Loucy (cell line): ENCODE results near the gene FAU.

Source experiments
- H2AFZ ChIP-seq: fragments of 200-600 bp; sonication (generic); 2 replicates; pipeline ENCODE4 v1.6.0; 2016; ENCODE audit warnings: antibody characterized with exemption, mild to moderate bottlenecking, low read length, moderate library complexity
- H3F3A ChIP-seq: fragments of 200-600 bp; 2 replicates; pipeline ENCODE4 v1.6.0; 2016; ENCODE audit warnings: antibody characterized with exemption, low read depth, mild to moderate bottlenecking
- H3K27me3 ChIP-seq: fragments of 200-600 bp; sonication (generic); 2 replicates; pipeline ENCODE4 v1.6.1; 2014; ENCODE audit warnings: low read length, mild to moderate bottlenecking; ENCODE audit not compliant: insufficient read depth, poor library complexity, severe bottlenecking
- H3K36me3 ChIP-seq: fragments of 200-600 bp; sonication (generic); 2 replicates; pipeline ENCODE4 v1.6.1; 2016; ENCODE audit warnings: low read length; ENCODE audit not compliant: insufficient read depth
- H3K4me1 ChIP-seq: fragments of 200-600 bp; sonication (generic); 2 replicates; pipeline ENCODE4 v1.5.1; 2014; ENCODE audit warnings: low read length, mild to moderate bottlenecking; ENCODE audit not compliant: insufficient read depth, poor library complexity, severe bottlenecking
- H3K4me2 ChIP-seq: fragments of 200-600 bp; sonication (generic); 2 replicates; pipeline ENCODE4 v1.6.0; 2014; ENCODE audit warnings: antibody characterized with exemption, low read length, low read depth, mild to moderate bottlenecking; ENCODE audit not compliant: poor library complexity, severe bottlenecking
- H3K4me3 ChIP-seq: fragments of 200-600 bp; sonication (generic); 2 replicates; pipeline ENCODE4 v1.5.1; 2014; ENCODE audit warnings: low read length, mild to moderate bottlenecking, mixed read lengths; ENCODE audit not compliant: poor library complexity, severe bottlenecking
- H3K79me2 ChIP-seq: fragments of 200-600 bp; sonication (generic); 2 replicates; pipeline ENCODE4 v1.6.1; 2014; ENCODE audit warnings: low read length; ENCODE audit not compliant: insufficient read depth
- H3K9ac ChIP-seq: fragments of 200-600 bp; sonication (generic); 2 replicates; pipeline ENCODE4 v1.6.0; 2014; ENCODE audit warnings: mild to moderate bottlenecking, low read depth, low read length, moderate library complexity; ENCODE audit not compliant: poor library complexity, severe bottlenecking
- H3K9me2 ChIP-seq: fragments of 200-600 bp; sonication (generic); replicated peaks from 2 replicates; pipeline ENCODE4 v1.6.1; 2016; ENCODE audit warnings: low read depth, low read length, mixed read lengths
- H3K9me3 ChIP-seq: fragments of 200-600 bp; sonication (generic); 2 replicates; pipeline ENCODE4 v1.6.1; 2014; ENCODE audit warnings: mild to moderate bottlenecking, antibody characterized with exemption, low read length, low read depth; ENCODE audit not compliant: insufficient read depth
- H4K20me1 ChIP-seq: fragments of 200-600 bp; sonication (generic); 2 replicates; pipeline ENCODE4 v1.6.0; 2014; ENCODE audit warnings: antibody characterized with exemption, low read length, mild to moderate bottlenecking; ENCODE audit not compliant: insufficient read depth, poor library complexity, severe bottlenecking
- EZH2phosphoT487 ChIP-seq: fragments of 200-600 bp; IDR thresholded peaks from 2 replicates; pipeline ENCODE4 v1.6.1; 2018; ENCODE audit warnings: antibody characterized with exemption, mild to moderate bottlenecking, moderate library complexity, borderline replicate concordance
- TF ChIP-seq, protein P1 (sequence below): fragments of 200-600 bp; sonication (generic); conservative IDR thresholded peaks from 2 replicates; pipeline ENCODE4 v1.5.1; 2014; ENCODE audit warnings: mild to moderate bottlenecking, antibody characterized with exemption, low read length

Gene FAU

DNA sequence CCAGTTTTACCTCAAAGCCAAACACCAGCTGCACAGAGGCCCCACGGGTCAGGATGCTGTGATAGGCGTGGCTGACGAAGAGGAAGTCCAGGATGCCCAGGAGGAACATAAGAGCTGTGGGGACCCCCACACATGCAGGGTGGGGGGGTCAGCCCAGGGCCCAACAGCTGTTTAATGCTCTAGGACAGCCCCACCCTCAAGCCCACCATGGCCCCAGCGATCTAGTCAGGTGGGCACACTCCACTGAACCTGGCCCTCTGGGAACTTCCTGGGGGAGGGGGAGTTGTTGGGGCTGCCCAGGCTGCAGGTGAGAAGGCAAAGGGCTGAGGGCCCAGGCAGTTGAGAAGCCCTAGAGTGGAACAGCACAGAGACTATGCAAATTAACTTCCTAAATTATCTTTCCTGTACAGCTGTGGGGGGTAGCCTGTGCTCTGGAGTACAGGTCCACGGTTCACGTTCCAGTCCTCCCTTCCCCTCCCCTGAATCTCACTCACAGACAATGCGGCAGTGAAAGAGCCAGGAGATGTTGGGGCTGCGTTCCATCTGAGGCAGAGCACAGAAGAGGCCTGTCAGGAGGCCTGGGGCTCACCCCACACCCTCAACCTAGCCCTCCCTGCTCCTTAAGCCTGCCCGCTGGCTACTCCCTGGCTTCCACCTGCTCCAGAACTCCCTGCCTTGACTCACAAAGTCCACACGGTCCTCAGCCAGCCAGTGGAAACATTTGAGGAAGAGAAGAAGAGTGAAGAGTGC lies 10.5 kb upstream of the FAU start:
- peaks cover 24% of the 10 kb centered on the region for H3K4me1 ChIP-seq
- peak overlapping the region; percentile 88 for H3K9ac ChIP-seq
- H3K9me2 ChIP-seq = no peaks in the 10 kb centered on the region
- peaks cover 26% of the 10 kb centered on the region for H3K79me2 ChIP-seq
- peaks cover 39% of the 10 kb centered on the region for H3K36me3 ChIP-seq
- no peaks in the 10 kb centered on the region for H3K27me3 ChIP-seq
- no peak for TF ChIP-seq EZH2phosphoT487
- TF ChIP-seq, protein P1, sequence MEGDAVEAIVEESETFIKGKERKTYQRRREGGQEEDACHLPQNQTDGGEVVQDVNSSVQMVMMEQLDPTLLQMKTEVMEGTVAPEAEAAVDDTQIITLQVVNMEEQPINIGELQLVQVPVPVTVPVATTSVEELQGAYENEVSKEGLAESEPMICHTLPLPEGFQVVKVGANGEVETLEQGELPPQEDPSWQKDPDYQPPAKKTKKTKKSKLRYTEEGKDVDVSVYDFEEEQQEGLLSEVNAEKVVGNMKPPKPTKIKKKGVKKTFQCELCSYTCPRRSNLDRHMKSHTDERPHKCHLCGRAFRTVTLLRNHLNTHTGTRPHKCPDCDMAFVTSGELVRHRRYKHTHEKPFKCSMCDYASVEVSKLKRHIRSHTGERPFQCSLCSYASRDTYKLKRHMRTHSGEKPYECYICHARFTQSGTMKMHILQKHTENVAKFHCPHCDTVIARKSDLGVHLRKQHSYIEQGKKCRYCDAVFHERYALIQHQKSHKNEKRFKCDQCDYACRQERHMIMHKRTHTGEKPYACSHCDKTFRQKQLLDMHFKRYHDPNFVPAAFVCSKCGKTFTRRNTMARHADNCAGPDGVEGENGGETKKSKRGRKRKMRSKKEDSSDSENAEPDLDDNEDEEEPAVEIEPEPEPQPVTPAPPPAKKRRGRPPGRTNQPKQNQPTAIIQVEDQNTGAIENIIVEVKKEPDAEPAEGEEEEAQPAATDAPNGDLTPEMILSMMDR = no peak
- H3K9me3 ChIP-seq = no peaks in the 10 kb centered on the region
- peak overlapping the region; percentile 98 for H3K4me2 ChIP-seq
- no peak overlapping the region for H2AFZ ChIP-seq
- peak overlapping the region; percentile 84 for H3K4me3 ChIP-seq
- no peaks in the 10 kb centered on the region for H3F3A ChIP-seq
- H4K20me1 ChIP-seq = peaks cover 21% of the 10 kb centered on the region

DNA sequence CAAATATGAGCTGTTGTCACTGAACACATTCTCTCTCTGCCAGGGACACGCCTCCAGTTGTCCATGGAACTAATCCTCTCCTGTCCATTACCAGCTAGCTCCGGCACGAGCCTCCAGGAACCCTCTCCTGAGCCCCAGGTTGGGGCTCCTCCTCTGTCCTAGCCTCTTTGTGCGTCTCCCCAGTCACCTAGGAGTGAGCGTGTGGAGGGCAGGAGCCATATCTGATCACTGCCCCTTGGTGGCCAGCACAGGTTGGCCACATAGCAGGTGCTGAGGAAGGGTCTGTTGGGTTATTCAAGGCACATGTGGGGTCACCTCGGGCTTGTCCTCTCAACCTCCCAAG lies 9.9 kb upstream of the FAU start:
- H3K79me2 ChIP-seq = peaks cover 26% of the 10 kb centered on the region

DNA sequence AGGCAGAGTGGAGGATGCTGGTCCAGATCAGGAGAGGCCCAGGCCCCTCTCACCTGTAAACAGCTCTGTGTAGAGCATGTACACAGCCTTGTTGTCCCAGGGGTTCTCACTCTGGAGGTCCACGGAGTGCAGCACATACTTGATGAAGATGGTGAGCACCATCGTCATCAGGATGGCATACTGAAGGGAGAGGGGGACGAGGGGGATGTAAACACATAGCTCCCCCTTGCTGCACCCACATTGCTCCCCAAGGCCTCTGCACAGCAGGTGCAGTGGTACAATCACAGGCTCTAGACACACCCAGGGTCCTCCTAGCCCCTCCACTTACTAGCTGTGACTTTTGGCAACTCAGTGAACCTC lies 9.5 kb upstream of the FAU start:
- TF ChIP-seq, protein P1 = no peak
- TF ChIP-seq EZH2phosphoT487 = no peak
- Histone ChIP-seq H3K4me1 (peaks cover 24% of the 10 kb centered on the region), H4K20me1 (peaks cover 21% of the 10 kb centered on the region), H3K36me3 (peaks cover 49% of the 10 kb centered on the region), H3K4me2 (no peak overlapping the region), H3K9me3 (no peaks in the 10 kb centered on the region), H2AFZ (no peak overlapping the region), H3K79me2 (peaks cover 26% of the 10 kb centered on the region), H3F3A (no peaks in the 10 kb centered on the region), H3K27me3 (no peaks in the 10 kb centered on the region), H3K9me2 (no peaks in the 10 kb centered on the region), H3K4me3 (no peak overlapping the region), H3K9ac (no peak overlapping the region)

More for the DNA sequence above, 9.9 kb upstream of the FAU start:
- TF ChIP-seq, protein P1 = no peak
- no peak for TF ChIP-seq EZH2phosphoT487
- H3K36me3 ChIP-seq = peaks cover 45% of the 10 kb centered on the region
- H3K9ac ChIP-seq = no peak overlapping the region
- H3K9me2 ChIP-seq = no peaks in the 10 kb centered on the region
- H2AFZ ChIP-seq = no peak overlapping the region
- peak overlapping the region; percentile 98 for H3K4me2 ChIP-seq
- no peaks in the 10 kb centered on the region for H3F3A ChIP-seq
- peaks cover 21% of the 10 kb centered on the region for H4K20me1 ChIP-seq
- H3K4me1 ChIP-seq = peaks cover 24% of the 10 kb centered on the region
- H3K27me3 ChIP-seq = no peaks in the 10 kb centered on the region
- no peaks in the 10 kb centered on the region for H3K9me3 ChIP-seq
- H3K4me3 ChIP-seq = no peak overlapping the region
